HG02970 (cell line): Measurements from ENCODE around the gene MRPL22.
"Not testable (repeated sequence)": the region's sequence is repeated elsewhere in the genome, so short reads cannot be mapped to it uniquely, and the experiment has no call there.

Source experiments
- ATAC-seq: cut with Tn5 transposase; IDR thresholded peaks from one replicate; pipeline ENCODE4 v1.9.1; 2021; ENCODE audit warnings: mild to moderate bottlenecking, moderate library complexity, moderate number of reproducible peaks; ENCODE audit not compliant: unreplicated experiment, low FRiP score

MRPL22 gene

GRCh38 chr5:154986151-154986550 is 45.3 kb downstream of the MRPL22 start:
- ATAC-seq: no peak

GRCh38 chr5:154989626-154990025 is 48.8 kb downstream of the MRPL22 start:
- no peak for ATAC-seq

DNA sequence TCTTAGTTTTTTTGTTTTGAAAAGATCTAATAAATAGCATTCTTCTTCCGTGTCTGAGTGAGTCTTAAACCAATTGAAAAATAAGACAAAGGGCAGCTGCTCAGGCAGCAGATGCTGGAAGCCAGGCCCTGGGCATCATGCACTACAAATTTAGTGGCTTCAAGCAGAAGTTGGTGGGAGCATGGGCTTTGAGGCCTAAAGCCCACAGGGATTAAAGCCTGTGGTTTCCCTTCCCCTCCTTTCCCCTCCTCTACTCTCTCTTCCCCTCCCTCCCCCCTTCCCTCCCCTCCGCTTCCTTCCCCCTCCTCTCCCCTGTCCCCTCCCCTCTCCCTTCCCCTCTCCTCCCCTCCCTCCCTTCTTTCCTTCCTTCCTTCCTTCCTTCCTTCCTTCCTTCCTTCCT is 52.6 kb downstream of the MRPL22 start:
- ATAC-seq: no peak

GRCh38 chr5:154995679-154996078 is 54.8 kb downstream of the MRPL22 start:
- ATAC-seq: no peak

GRCh38 chr5:154997746-154998145 is 56.9 kb downstream of the MRPL22 start:
- no peak for ATAC-seq

GRCh38 chr5:154999865-155000264 is 59.0 kb downstream of the MRPL22 start:
- no peak for ATAC-seq

- ATAC-seq: no peak
These were observed 60.6 kb downstream of the MRPL22 start for GRCh38 chr5:155001523-155001922.

GRCh38 chr5:155002722-155003121 is 61.8 kb downstream of the MRPL22 start:
- ATAC-seq: not testable (repeated sequence)

DNA sequence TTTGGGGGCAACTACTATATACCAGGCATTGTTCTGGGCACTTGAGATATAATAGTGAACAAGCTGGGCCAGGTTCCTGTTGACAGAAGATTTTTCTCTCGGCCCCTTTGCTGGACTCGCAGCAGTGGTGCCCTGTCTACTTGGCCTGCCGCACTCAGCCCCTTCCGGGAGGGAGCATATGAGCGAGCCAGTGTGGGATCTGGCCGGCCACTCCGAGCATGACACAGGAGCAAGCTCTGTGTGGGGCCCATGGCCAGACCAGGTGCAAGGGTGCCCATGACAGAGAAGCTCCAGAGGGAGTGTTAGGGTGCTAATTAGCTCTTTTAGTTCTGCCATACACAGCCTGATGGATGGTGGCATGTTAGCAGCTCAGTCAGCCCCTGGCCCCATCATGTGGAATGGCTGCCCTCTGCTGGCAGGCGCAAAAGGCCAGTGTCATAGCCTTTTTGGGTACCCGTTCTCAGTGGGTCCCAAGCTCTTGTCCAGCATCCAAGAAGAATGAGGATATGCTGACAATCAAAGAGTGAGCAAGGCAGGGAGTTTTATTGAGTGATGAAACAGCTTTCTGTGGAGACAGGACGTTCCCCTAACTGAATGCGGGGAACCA is 63.4 kb downstream of the MRPL22 start:
- ATAC-seq: no peak

GRCh38 chr5:155006265-155006664 is 65.4 kb downstream of the MRPL22 start:
- ATAC-seq: not testable (repeated sequence)

DNA sequence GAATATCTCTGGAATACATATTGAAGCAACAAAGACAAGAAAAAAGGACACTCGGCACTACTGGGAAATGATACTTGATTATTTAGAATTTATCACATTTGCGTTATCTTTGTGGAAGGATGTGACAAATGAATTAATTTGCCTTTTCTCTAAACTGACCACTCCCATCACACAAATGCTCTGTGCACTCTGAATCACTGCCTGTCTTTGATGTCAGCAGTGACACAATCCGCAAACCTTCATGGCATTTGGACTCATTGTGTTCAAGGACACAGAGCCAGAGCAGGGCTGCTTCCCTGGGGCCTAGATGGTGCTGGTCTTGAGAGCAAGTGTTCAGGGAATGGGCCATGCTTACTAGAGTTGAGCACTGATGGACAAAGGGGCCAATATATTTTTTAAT is 67.8 kb downstream of the MRPL22 start:
- no peak for ATAC-seq

DNA sequence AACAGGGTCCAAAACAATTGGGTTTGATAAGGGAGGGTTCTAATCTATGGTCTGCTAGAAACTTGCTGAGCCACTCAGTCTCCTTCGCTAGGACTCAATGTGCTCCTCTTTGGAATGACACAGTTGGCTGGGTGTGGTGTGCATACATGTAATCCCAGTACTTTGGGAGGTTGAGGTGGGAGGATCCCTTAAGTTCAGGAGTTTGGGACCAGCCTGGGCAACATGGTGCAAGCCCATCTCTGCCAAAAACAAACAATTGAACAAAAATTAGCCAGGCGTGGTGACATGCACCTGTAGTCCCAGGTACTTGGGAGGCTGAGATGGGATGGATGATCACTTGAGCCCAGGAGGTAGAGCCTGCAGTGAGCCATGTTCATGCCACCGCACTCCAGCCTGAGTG is 70.0 kb downstream of the MRPL22 start:
- ATAC-seq: no peak

- ATAC-seq: no peak
These were observed 72.7 kb downstream of the MRPL22 start, which contains the start of gene KIF4B for GRCh38 chr5:155013526-155013925. KIF4B (plus strand) TSS chr5:155013755; CDS start chr5:155013860, 105 bp downstream.

DNA sequence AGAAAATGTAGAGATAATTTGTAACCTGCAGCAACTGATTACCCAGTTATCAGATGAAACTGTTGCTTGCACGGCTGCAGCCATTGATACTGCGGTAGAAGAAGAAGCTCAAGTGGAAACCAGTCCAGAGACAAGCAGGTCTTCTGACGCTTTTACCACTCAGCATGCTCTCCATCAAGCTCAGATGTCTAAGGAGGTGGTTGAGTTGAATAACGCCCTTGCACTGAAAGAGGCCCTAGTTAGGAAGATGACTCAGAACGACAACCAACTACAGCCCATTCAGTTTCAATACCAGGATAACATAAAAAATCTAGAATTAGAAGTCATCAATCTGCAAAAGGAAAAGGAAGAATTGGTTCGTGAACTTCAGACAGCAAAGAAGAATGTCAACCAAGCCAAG is 74.4 kb downstream of the MRPL22 start:
- no peak for ATAC-seq

GRCh38 chr5:155017610-155018009 is 76.7 kb downstream of the MRPL22 start:
- peak; percentile 77 for ATAC-seq
